Neural cell (in vitro differentiated cells): ENCODE measurements around the gene CLINT1. TPM values are rescaled to one million over a fixed set of nuclear protein-coding genes. Genes with fewer than 3 reads are reported as not detected.

Experiments
- H2AFZ ChIP-seq: fragments of 200-600, 300-800 bp; sonication (generic), shearing (Covaris generic); 2 replicates; pipeline ENCODE4 v1.6.0; 2014; ENCODE audit warnings: low read depth, mild to moderate bottlenecking, antibody characterized with exemption, low read length, moderate library complexity
- H3F3A ChIP-seq: fragments of 200-600 bp; shearing (Covaris generic); 2 replicates; pipeline ENCODE4 v1.6.1; 2016; ENCODE audit warnings: mild to moderate bottlenecking, moderate library complexity, mixed read lengths, antibody characterized with exemption, low read length; ENCODE audit not compliant: insufficient read depth, poor library complexity, severe bottlenecking
- H3K27ac ChIP-seq: fragments of 200-600, 300-800 bp; sonication (generic), shearing (Covaris generic); 2 replicates; pipeline ENCODE4 v1.5.1; 2014; ENCODE audit warnings: mild to moderate bottlenecking, low read length, moderate library complexity
- H3K27me3 ChIP-seq: fragments of 300-800, 200-600 bp; sonication (generic), shearing (Covaris generic); 2 replicates; pipeline ENCODE4 v1.6.0; 2014; ENCODE audit warnings: mild to moderate bottlenecking, low read depth, low read length, moderate library complexity; ENCODE audit not compliant: insufficient read depth
- H3K36me3 ChIP-seq: fragments of 300-800, 200-600 bp; sonication (generic), shearing (Covaris generic); 2 replicates; pipeline ENCODE4 v1.5.1; 2014; ENCODE audit warnings: mild to moderate bottlenecking, antibody characterized with exemption, low read length, moderate library complexity; ENCODE audit not compliant: insufficient read depth
- H3K4me2 ChIP-seq: fragments of 300-800, 200-600 bp; sonication (generic), shearing (Covaris generic); 2 replicates; pipeline ENCODE4 v1.6.0; 2014; ENCODE audit warnings: mild to moderate bottlenecking, low read length
- H3K4me3 ChIP-seq: fragments of 300-800, 200-600 bp; sonication (generic), shearing (Covaris generic); 2 replicates; pipeline ENCODE4 v1.5.1; 2014; ENCODE audit warnings: mild to moderate bottlenecking, low read length, moderate library complexity
- H3K79me2 ChIP-seq: fragments of 200-600 bp; shearing (Covaris generic); replicated peaks from 2 replicates; pipeline ENCODE4 v1.6.0; 2014; ENCODE audit warnings: mild to moderate bottlenecking, low read length, moderate library complexity; ENCODE audit not compliant: insufficient read depth
- H3K9ac ChIP-seq: fragments of 300-800, 200-600 bp; sonication (generic), shearing (Covaris generic); 2 replicates; pipeline ENCODE4 v1.6.1; 2016; ENCODE audit warnings: mild to moderate bottlenecking, low read length, mixed read lengths
- H3K9me2 ChIP-seq: fragments of 200-600 bp; shearing (Covaris generic); 2 replicates; pipeline ENCODE4 v1.6.1; 2016; ENCODE audit warnings: mild to moderate bottlenecking, low read length, mixed read lengths; ENCODE audit not compliant: insufficient read depth
- H3K9me3 ChIP-seq: fragments of 200-600, 300-800 bp; sonication (generic), shearing (Covaris generic); 2 replicates; pipeline ENCODE4 v1.6.1; 2016; ENCODE audit warnings: mild to moderate bottlenecking, mixed run types, low read length, moderate library complexity, mixed read lengths
- H4K20me1 ChIP-seq: fragments of 200-600 bp; shearing (Covaris generic); 2 replicates; pipeline ENCODE4 v1.6.1; 2016; ENCODE audit warnings: mild to moderate bottlenecking, mixed run types; ENCODE audit not compliant: insufficient read depth
- CTCF ChIP-seq: fragments of 450-650 bp; IDR thresholded peaks from 2 replicates; pipeline ENCODE4 v1.5.1; 2014; ENCODE audit warnings: antibody characterized with exemption, mild to moderate bottlenecking, moderate library complexity; ENCODE audit not compliant: poor library complexity, severe bottlenecking
- EP300 ChIP-seq: fragments of 450-650 bp; conservative IDR thresholded peaks from 2 replicates; pipeline ENCODE4 v1.6.1; 2014; ENCODE audit warnings: antibody characterized with exemption, mild to moderate bottlenecking, moderate library complexity; ENCODE audit not compliant: poor library complexity, severe bottlenecking
- EZH2 ChIP-seq: fragments of 200-600, 300-800 bp; shearing (Covaris generic), sonication (generic); IDR thresholded peaks from 2 replicates; pipeline ENCODE4 v1.6.1; 2014; ENCODE audit warnings: antibody characterized with exemption, low read length, borderline replicate concordance, mild to moderate bottlenecking; ENCODE audit not compliant: insufficient read depth, poor library complexity, severe bottlenecking
- MXI1 ChIP-seq: fragments of 450-650 bp; conservative IDR thresholded peaks from 2 replicates; pipeline ENCODE4 v1.6.1; 2014; ENCODE audit warnings: antibody characterized with exemption, mild to moderate bottlenecking; ENCODE audit not compliant: poor library complexity, severe bottlenecking
- POLR2AphosphoS5 ChIP-seq: IDR thresholded peaks from 2 replicates; pipeline ENCODE4 v1.6.1; 2012
- RAD21 ChIP-seq: fragments of 450-650 bp; conservative IDR thresholded peaks from 2 replicates; pipeline ENCODE4 v1.6.1; 2014; ENCODE audit warnings: antibody characterized with exemption, mild to moderate bottlenecking, moderate library complexity
- REST ChIP-seq: IDR thresholded peaks from 2 replicates; pipeline ENCODE4 v1.6.1; 2012; ENCODE audit warnings: borderline replicate concordance
- SMC3 ChIP-seq: fragments of 450-650 bp; conservative IDR thresholded peaks from 2 replicates; pipeline ENCODE4 v1.6.1; 2014; ENCODE audit warnings: antibody characterized with exemption, mild to moderate bottlenecking, moderate library complexity; ENCODE audit not compliant: poor library complexity
- TAF1 ChIP-seq: IDR thresholded peaks from 2 replicates; pipeline ENCODE4 v1.6.1; 2012; ENCODE audit warnings: low read depth
- polyA plus RNA-seq: library from polyadenylated mRNA; depleted of rRNA; stranded (reverse); fragments of >200 nt; gene quantifications from 2 replicates; pipeline ENCODE4 v1.2.3, GENCODE V29; 2014

CLINT1 gene
- polyA plus RNA-seq, 1 donor from 2014 or later: 47.3 TPM

- no peaks in the 10 kb centered on the region for H3K79me2 ChIP-seq
- no peak overlapping the region for H3K4me2 ChIP-seq
- no peaks in the 10 kb centered on the region for H3K36me3 ChIP-seq
- H3F3A ChIP-seq: no peaks in the 10 kb centered on the region
- no peak overlapping the region for H3K9ac ChIP-seq
- no peaks in the 10 kb centered on the region for H3K9me2 ChIP-seq
- no peak overlapping the region for H3K4me3 ChIP-seq
- H3K27ac ChIP-seq: no peak overlapping the region
- no peak for TF ChIP-seq SMC3
- TF ChIP-seq MXI1: no peak
- TF ChIP-seq TAF1: no peak
- no peak for TF ChIP-seq EZH2
- TF ChIP-seq EP300: no peak
- no peak for TF ChIP-seq POLR2AphosphoS5
- no peak for TF ChIP-seq RAD21
- no peak for TF ChIP-seq REST
- no peak for TF ChIP-seq CTCF
- H4K20me1 ChIP-seq: no peaks in the 10 kb centered on the region
- no peaks in the 10 kb centered on the region for H3K9me3 ChIP-seq
- no peak overlapping the region for H2AFZ ChIP-seq
- H3K27me3 ChIP-seq: no peaks in the 10 kb centered on the region
These were observed 6.8 kb upstream of the CLINT1 start for GRCh38 chr5:157865781-157866180.

GRCh38 chr5:157864067-157864466 lies 5.1 kb upstream of the CLINT1 start:
- H3K4me2 ChIP-seq: no peak overlapping the region
- no peak overlapping the region for H3K9ac ChIP-seq
- no peaks in the 10 kb centered on the region for H3K9me3 ChIP-seq
- no peak overlapping the region for H3K27ac ChIP-seq
- no peaks in the 10 kb centered on the region for H3F3A ChIP-seq
- no peak overlapping the region for H2AFZ ChIP-seq
- no peaks in the 10 kb centered on the region for H3K9me2 ChIP-seq
- TF ChIP-seq MXI1: no peak
- no peak for TF ChIP-seq EP300
- no peak for TF ChIP-seq RAD21
- TF ChIP-seq POLR2AphosphoS5: no peak
- TF ChIP-seq CTCF: no peak
- TF ChIP-seq TAF1: no peak
- no peak for TF ChIP-seq EZH2
- no peak for TF ChIP-seq SMC3
- no peak for TF ChIP-seq REST
- no peaks in the 10 kb centered on the region for H4K20me1 ChIP-seq
- H3K27me3 ChIP-seq: no peaks in the 10 kb centered on the region
- H3K4me3 ChIP-seq: no peak overlapping the region
- H3K79me2 ChIP-seq: no peaks in the 10 kb centered on the region
- no peaks in the 10 kb centered on the region for H3K36me3 ChIP-seq
